SK-N-SH treated with all-trans-retinoic acid at 6 μM for 48 hours (cell line): ENCODE results near the gene ATL2.

Experiments used
- ARNTL ChIP-seq: fragments of 450-650 bp; formaldehyde crosslinking; IDR thresholded peaks from 2 replicates; pipeline ENCODE4 v1.5.0; 2020; ENCODE audit warnings: low read depth, mild to moderate bottlenecking, moderate library complexity, borderline replicate concordance
- CSDC2 ChIP-seq: fragments of 250-450 bp; sonication (Bioruptor Pico); IDR thresholded peaks from 2 replicates; pipeline ENCODE4 v1.5.0; 2020; ENCODE audit warnings: mild to moderate bottlenecking, moderate library complexity
- TOX ChIP-seq: fragments of 250-450 bp; sonication (Bioruptor Pico); IDR thresholded peaks from 2 replicates; pipeline ENCODE4 v1.8.0; 2021; ENCODE audit warnings: mild to moderate bottlenecking, moderate library complexity, borderline replicate concordance
- ZNF565 ChIP-seq: fragments of 450-650 bp; formaldehyde crosslinking; conservative IDR thresholded peaks from 2 replicates; pipeline ENCODE4 v1.5.0; 2020; ENCODE audit warnings: low read depth, mild to moderate bottlenecking, moderate library complexity

DNA sequence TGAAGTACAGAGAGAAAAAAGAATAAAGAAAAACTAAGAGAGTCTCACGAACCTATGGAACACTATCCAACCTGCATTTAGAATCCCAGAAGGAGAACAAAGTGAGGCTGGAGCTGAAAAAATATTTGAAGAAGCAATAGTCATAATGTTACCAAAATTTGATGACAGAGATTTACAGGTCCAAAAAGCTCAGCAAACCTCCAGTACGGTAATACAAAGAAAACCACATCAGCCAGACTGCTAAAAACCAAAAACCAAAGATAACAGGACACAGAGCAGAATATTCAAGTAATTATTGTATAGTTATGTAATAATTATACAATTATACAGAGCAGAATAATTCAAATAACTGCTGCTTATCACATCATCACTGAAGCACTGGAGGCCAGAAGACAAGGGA is 23.7 kb downstream of the ATL2 start:
- TF ChIP-seq CSDC2 (CRISPR knock-in tag) (no peak), ZNF565 (no peak), TOX (CRISPR knock-in tag) (no peak), ARNTL (no peak)
